ENCODE data around the gene PCCB. TPM values are rescaled to one million over a fixed set of nuclear protein-coding genes. Genes with fewer than 3 reads are reported as not detected.
"Not testable (repeated sequence)": the region's sequence is repeated elsewhere in the genome, so short reads cannot be mapped to it uniquely, and the experiment has no call there.

Gene PCCB
- total RNA-seq, 1 experiment from 2014 or later = 63.4 TPM

GRCh38 chr3:136262559-136262958, 12.4 kb downstream of the PCCB start:
- ChIA-PET CTCF (no interaction called here), POLR2A (no interaction called here)
- BruUV-seq (replicated peaks) = TSS peak; percentile 58
- H3K27ac ChIP-seq (ENCODE audit: low read length) = no peak overlapping the region
- no peak for TF ChIP-seq CTCF (IDR thresholded peaks at IDR 0.05)
- no peak for TF ChIP-seq TCF7L2 (IDR thresholded peaks at IDR 0.05; ENCODE audit: low read depth, low read length)
- TF ChIP-seq SIN3A (IDR thresholded peaks at IDR 0.05; ENCODE audit: borderline replicate concordance, insufficient read depth, low read depth, low read length) = no peak
- TF ChIP-seq REST (IDR thresholded peaks at IDR 0.05; ENCODE audit: insufficient read depth in 1 of 2, low read depth in 2 of 2, low read length in 1 of 2) = no peak
- no peak for TF ChIP-seq POLR2AphosphoS5 (IDR thresholded peaks at IDR 0.05; ENCODE audit: low read depth, low read length)
- in situ Hi-C loops (cut with HindIII; ENCODE audit: low pct_unique_long_range_greater_than_20kb, low sequenced_read_pairs) = no loop called here
- intact Hi-C loops (cut with micrococcal nuclease; ENCODE audit: unreplicated experiment) = no loop called here
- DNase-seq (ENCODE audit: low read depth, low spot score) (no peak), ATAC-seq (no peak)
- peaks cover 5% of the 10 kb centered on the region; the same call in 1 of the 2 replicates for H3K36me3 ChIP-seq (ENCODE audit: control insufficient read depth, insufficient read depth, low read length)
- no peaks in the 10 kb centered on the region for H3K4me1 ChIP-seq (ENCODE audit: control insufficient read depth, insufficient read depth, low read length)
- no peaks in the 10 kb centered on the region for H3K27me3 ChIP-seq (ENCODE audit: control insufficient read depth, insufficient read depth, low read length)
- H3K4me3 ChIP-seq (ENCODE audit: low read depth in 2 of 2, low read length in 2 of 2) = no peak overlapping the region
- H3K9me3 ChIP-seq (ENCODE audit: control insufficient read depth, insufficient read depth, low read depth, low read length) = no peaks in the 10 kb centered on the region

DNA sequence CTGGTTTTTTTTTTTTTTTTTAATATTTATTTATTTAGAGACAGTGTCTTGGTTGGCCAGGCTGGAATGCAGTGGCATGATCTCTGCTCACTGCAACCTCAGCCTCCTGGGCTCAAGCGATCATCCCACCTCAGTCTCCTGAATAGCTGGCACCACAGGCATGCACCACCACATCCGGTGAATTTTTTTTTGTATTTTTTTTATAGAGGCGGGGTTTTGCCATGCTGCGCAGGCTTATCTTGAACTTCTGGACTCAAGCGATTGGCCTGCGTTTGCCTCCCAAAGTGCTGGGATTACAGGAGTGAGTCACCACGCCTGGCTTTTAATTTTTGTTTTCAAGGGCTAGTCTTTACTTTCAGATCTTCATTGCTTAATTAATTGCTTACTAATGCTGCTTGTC, 13.1 kb downstream of the PCCB start:
- Histone ChIP-seq H3K36me3 (ENCODE audit: control insufficient read depth, insufficient read depth, low read length) (peaks cover 5% of the 10 kb centered on the region; the same call in 1 of the 2 replicates), H3K27me3 (ENCODE audit: control insufficient read depth, insufficient read depth, low read length) (no peaks in the 10 kb centered on the region), H3K27ac (ENCODE audit: low read length) (no peak overlapping the region), H3K9me3 (ENCODE audit: control insufficient read depth, insufficient read depth, low read depth, low read length) (no peaks in the 10 kb centered on the region), H3K4me3 (ENCODE audit: low read depth in 2 of 2, low read length in 2 of 2) (no peak overlapping the region), H3K4me1 (ENCODE audit: control insufficient read depth, insufficient read depth, low read length) (no peaks in the 10 kb centered on the region)
- intact Hi-C loops (cut with micrococcal nuclease; ENCODE audit: unreplicated experiment) = no loop called here
- POLR2A ChIA-PET = no interaction called here
- ATAC-seq (no peak), DNase-seq (ENCODE audit: low read depth, low spot score) (no peak)
- BruUV-seq (replicated peaks) = no TSS peak
- CTCF ChIA-PET = no interaction called here
- TF ChIP-seq POLR2AphosphoS5 (IDR thresholded peaks at IDR 0.05; ENCODE audit: low read depth, low read length) = no peak
- no peak for TF ChIP-seq REST (IDR thresholded peaks at IDR 0.05; ENCODE audit: insufficient read depth in 1 of 2, low read depth in 2 of 2, low read length in 1 of 2)
- TF ChIP-seq TCF7L2 (IDR thresholded peaks at IDR 0.05; ENCODE audit: low read depth, low read length) = no peak
- TF ChIP-seq SIN3A (IDR thresholded peaks at IDR 0.05; ENCODE audit: borderline replicate concordance, insufficient read depth, low read depth, low read length) = no peak
- TF ChIP-seq CTCF (IDR thresholded peaks at IDR 0.05) = no peak
- in situ Hi-C loops (cut with HindIII; ENCODE audit: low pct_unique_long_range_greater_than_20kb, low sequenced_read_pairs) = no loop called here

DNA sequence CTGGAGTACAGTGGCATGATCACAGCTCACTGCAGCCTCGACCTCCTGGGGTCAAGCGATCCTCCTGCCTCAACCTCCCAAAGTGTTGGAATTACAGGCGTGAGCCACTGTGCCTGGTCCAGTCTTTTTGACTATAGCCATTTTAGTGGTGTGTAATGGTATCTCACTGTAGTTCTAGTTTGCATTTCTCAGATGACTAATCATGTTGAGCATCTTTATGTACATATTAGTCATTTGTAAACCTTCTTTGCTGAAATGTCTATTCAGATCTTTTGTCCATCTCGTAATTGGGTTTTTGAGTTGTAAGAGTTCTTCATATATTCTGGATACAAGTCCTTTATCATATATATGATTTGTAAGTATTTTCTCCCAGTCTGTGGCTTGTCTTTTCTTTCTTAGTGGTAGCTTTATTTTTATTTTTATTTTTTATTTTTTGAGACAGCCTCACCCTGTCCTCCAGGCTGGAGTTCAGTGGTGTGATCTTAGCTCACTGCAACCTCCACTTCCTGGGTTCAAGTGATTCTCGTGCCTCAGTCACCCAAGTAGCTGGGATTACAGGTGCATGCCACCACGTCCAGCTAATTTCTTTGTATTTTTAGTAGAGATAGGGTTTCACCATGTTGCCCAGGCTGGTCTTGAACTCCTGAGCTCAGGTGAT, 16.5 kb downstream of the PCCB start:
- DNase-seq (ENCODE audit: low read depth, low spot score) = peak; percentile 54

More for the DNA sequence above, 16.5 kb downstream of the PCCB start:
- BruUV-seq (replicated peaks); H3K27me3 ChIP-seq (ENCODE audit: control insufficient read depth, insufficient read depth, low read length); H3K4me1 ChIP-seq (ENCODE audit: control insufficient read depth, insufficient read depth, low read length); H3K9me3 ChIP-seq (ENCODE audit: control insufficient read depth, insufficient read depth, low read depth, low read length); CTCF ChIA-PET; in situ Hi-C loops (cut with HindIII; ENCODE audit: low pct_unique_long_range_greater_than_20kb, low sequenced_read_pairs); POLR2A ChIA-PET; H3K27ac ChIP-seq (ENCODE audit: low read length); H3K36me3 ChIP-seq (ENCODE audit: control insufficient read depth, insufficient read depth, low read length); intact Hi-C loops (cut with micrococcal nuclease; ENCODE audit: unreplicated experiment); H3K4me3 ChIP-seq (ENCODE audit: low read depth in 2 of 2, low read length in 2 of 2): not testable (repeated sequence)
- peak; percentile 93 for ATAC-seq
